Ascending aorta (tissue), 2 donors: Measurements from ENCODE around the gene NXT1. TPM values are rescaled to one million over a fixed set of nuclear protein-coding genes. Genes with fewer than 3 reads are reported as not detected.

Experiments used
- DNase-seq, 2 donors: peaks; one replicate each; pipeline ENCODE4 v3.0.0-alpha.2; 2019; ENCODE audit warnings: low spot score in 2 of 2
- H3K27ac ChIP-seq, 2 donors: fragments of 200-600 bp; sonication (generic); one replicate each; pipeline ENCODE4 v1.5.1; 2016 to 2017; ENCODE audit warnings: mild to moderate bottlenecking in 1 of 2
- H3K27me3 ChIP-seq: fragments of 200-600 bp; sonication (generic); one replicate; pipeline ENCODE4 v1.5.1; 2017
- H3K36me3 ChIP-seq, 2 donors: fragments of 200-600 bp; sonication (generic); one replicate each; pipeline ENCODE4 v1.5.1; 2016
- H3K4me1 ChIP-seq, 2 donors: fragments of 200-600 bp; sonication (generic); one replicate each; pipeline ENCODE4 v1.5.1; 2016 to 2017; ENCODE audit warnings: mild to moderate bottlenecking in 1 of 2
- H3K4me3 ChIP-seq, 2 donors: fragments of 200-600 bp; sonication (generic); one replicate each; pipeline ENCODE4 v1.5.1; 2016 to 2017; ENCODE audit warnings: mild to moderate bottlenecking in 1 of 2
- H3K9me3 ChIP-seq, 2 donors: fragments of 200-600 bp; sonication (generic); one replicate each; pipeline ENCODE4 v1.5.1; 2016
- CTCF ChIP-seq, 3 experiments: fragments of 200-600 bp in 2 of 3; fragments of 450-650 bp in 1 of 3; sonication (generic) in 2 of 3; IDR thresholded peaks; one replicate each; pipeline ENCODE4 v1.5.1; 2016 to 2019; ENCODE audit warnings: antibody characterized with exemption in 3 of 3, mild to moderate bottlenecking in 1 of 3, moderate library complexity in 1 of 3
- intact Hi-C: fragments of 100-400 bp; cut with DNase I; formaldehyde crosslinking; loops from one replicate; pipeline ENCODE4 v1.15.1; 2023
- total RNA-seq: library from RNA; depleted of rRNA; stranded (reverse); fragments of >200 nt; gene quantifications from one replicate; pipeline ENCODE4 v1.1.0, GENCODE V29; 2016

The NXT1 gene
- total RNA-seq, 1 donor from 2014 or later = 50.0 TPM

- peaks cover 25 to 40% of the 10 kb centered on the region in 2 donors for H3K36me3 ChIP-seq
- no peak overlapping the region for H3K27ac ChIP-seq
- no peaks in the 10 kb centered on the region for H3K9me3 ChIP-seq
- H3K4me1 ChIP-seq = no peaks in the 10 kb centered on the region
- TF ChIP-seq CTCF (IDR thresholded peaks at IDR 0.05) = no peak
- H3K4me3 ChIP-seq = no peak overlapping the region
- intact Hi-C loops = no loop called here
- no peak for DNase-seq
- H3K27me3 ChIP-seq = no peaks in the 10 kb centered on the region
Measured at GRCh38 chr20:23393996-23394775, 43.6 kb downstream of the NXT1 start.

GRCh38 chr20:23396950-23397627 lies 46.5 kb downstream of the NXT1 start:
- Histone ChIP-seq H3K4me1 (no peaks in the 10 kb centered on the region), H3K4me3 (no peak overlapping the region), H3K27me3 (no peaks in the 10 kb centered on the region), H3K9me3 (no peaks in the 10 kb centered on the region), H3K36me3 (peaks cover 25 to 46% of the 10 kb centered on the region in 2 donors), H3K27ac (no peak overlapping the region)
- TF ChIP-seq CTCF (IDR thresholded peaks at IDR 0.05) = no peak
- DNase-seq = no peak
- intact Hi-C loops = no loop called here

- H3K36me3 ChIP-seq = peaks cover 20 to 38% of the 10 kb centered on the region in 2 donors
- no peak for DNase-seq
- no peaks in the 10 kb centered on the region for H3K27me3 ChIP-seq
- H3K27ac ChIP-seq = no peak overlapping the region
- TF ChIP-seq CTCF (IDR thresholded peaks at IDR 0.05) = no peak
- H3K9me3 ChIP-seq = no peaks in the 10 kb centered on the region
- no peaks in the 10 kb centered on the region for H3K4me1 ChIP-seq
- intact Hi-C loops = no loop called here
- no peak overlapping the region for H3K4me3 ChIP-seq
Measured at GRCh38 chr20:23397961-23398360, 47.4 kb downstream of the NXT1 start.

- no peak for TF ChIP-seq CTCF (IDR thresholded peaks at IDR 0.05)
- no peak overlapping the region for H3K27ac ChIP-seq
- H3K4me3 ChIP-seq = no peak overlapping the region
- H3K4me1 ChIP-seq = no peaks in the 10 kb centered on the region
- no peak for DNase-seq
- H3K36me3 ChIP-seq = peaks cover 4 to 21% of the 10 kb centered on the region in 2 donors
- H3K9me3 ChIP-seq = no peaks in the 10 kb centered on the region
- intact Hi-C loops = no loop called here
- no peaks in the 10 kb centered on the region for H3K27me3 ChIP-seq
Measured at GRCh38 chr20:23399568-23400241, 49.1 kb downstream of the NXT1 start.

- TF ChIP-seq CTCF (IDR thresholded peaks at IDR 0.05) = no peak
- no peak for DNase-seq
- no peak overlapping the region for H3K4me3 ChIP-seq
- no peaks in the 10 kb centered on the region for H3K27me3 ChIP-seq
- H3K27ac ChIP-seq = no peak overlapping the region
- no peaks in the 10 kb centered on the region for H3K4me1 ChIP-seq
- peaks cover 0 to 9% of the 10 kb centered on the region in 2 donors for H3K36me3 ChIP-seq
- no peaks in the 10 kb centered on the region for H3K9me3 ChIP-seq
- intact Hi-C loops = no loop called here
Measured at GRCh38 chr20:23401051-23401450, 50.5 kb downstream of the NXT1 start.
